Mesodermal cell (in vitro differentiated cells): ENCODE results near the gene C2orf92.

ENCODE experiments used
- H3K27ac ChIP-seq: 2 replicates; pipeline ENCODE4 v1.7.0; 2013; ENCODE audit warnings: mild to moderate bottlenecking, low read depth, low read length, moderate library complexity; ENCODE audit not compliant: severe bottlenecking
- H3K36me3 ChIP-seq: 2 replicates; pipeline ENCODE4 v1.7.1; 2013; ENCODE audit warnings: mild to moderate bottlenecking, low read length, moderate library complexity; ENCODE audit not compliant: control insufficient read depth, insufficient read depth
- H3K4me1 ChIP-seq: one replicate; pipeline ENCODE4 v1.7.1; 2013; ENCODE audit warnings: mild to moderate bottlenecking, low read length; ENCODE audit not compliant: insufficient read depth, control insufficient read depth, poor library complexity, severe bottlenecking
- H3K4me3 ChIP-seq: 2 replicates; pipeline ENCODE4 v1.7.0; 2013; ENCODE audit warnings: low read length, control low read depth, mild to moderate bottlenecking; ENCODE audit not compliant: insufficient read depth, poor library complexity, severe bottlenecking; ENCODE audit errors: extremely low read depth
- H3K9me3 ChIP-seq: 2 replicates; pipeline ENCODE4 v1.7.1; 2013; ENCODE audit warnings: mild to moderate bottlenecking, low read length, moderate library complexity; ENCODE audit not compliant: control insufficient read depth
- WGBS, 2 experiments: methylation state at CpG; one replicate each; pipeline ENCODE4 v1.1.5; 2013; ENCODE audit warnings: missing lambda C conversion rate in 2 of 2; ENCODE audit not compliant: insufficient coverage in 2 of 2; 5-methylcytosine and 5-hydroxymethylcytosine counted together

C2orf92 gene

GRCh38 chr2:97715951-97716694 lies 46.6 kb downstream of the C2orf92 start:
- Histone ChIP-seq H3K36me3 (no peaks in the 10 kb centered on the region), H3K27ac (no peak overlapping the region), H3K4me3 (no peak overlapping the region), H3K4me1 (peaks cover 35% of the 10 kb centered on the region), H3K9me3 (no peaks in the 10 kb centered on the region)
- WGBS, 2 experiments, result 77 to 78% methylated on average over 8 of the region's 9 CpGs

- Histone ChIP-seq H3K4me3 (no peak overlapping the region), H3K4me1 (peaks cover 27% of the 10 kb centered on the region), H3K9me3 (no peaks in the 10 kb centered on the region), H3K36me3 (no peaks in the 10 kb centered on the region), H3K27ac (no peak overlapping the region)
- WGBS, 2 experiments, result 91 to 96% methylated on average over 13 to 16 of the region's 21 CpGs
These were observed 47.4 kb downstream of the C2orf92 start for GRCh38 chr2:97716695-97717612.

- no peaks in the 10 kb centered on the region for H3K9me3 ChIP-seq
- peaks cover 22% of the 10 kb centered on the region for H3K4me1 ChIP-seq
- 81 to 85% methylated on average over 3 of the region's 3 CpGs for WGBS, 2 experiments
- H3K4me3 ChIP-seq, result no peak overlapping the region
- no peaks in the 10 kb centered on the region for H3K36me3 ChIP-seq
- H3K27ac ChIP-seq, result no peak overlapping the region
These were observed 48.1 kb downstream of the C2orf92 start for GRCh38 chr2:97717613-97717995.

GRCh38 chr2:97718051-97718882 lies 48.8 kb downstream of the C2orf92 start:
- WGBS, 2 experiments, result 89 to 91% methylated on average over 15 to 18 of the region's 21 CpGs
- Histone ChIP-seq H3K4me3 (no peak overlapping the region), H3K27ac (no peak overlapping the region), H3K36me3 (no peaks in the 10 kb centered on the region), H3K9me3 (no peaks in the 10 kb centered on the region), H3K4me1 (peaks cover 15% of the 10 kb centered on the region)

GRCh38 chr2:97718942-97719341 lies 49.4 kb downstream of the C2orf92 start:
- 97 to 100% methylated on average over 3 of the region's 3 CpGs for WGBS, 2 experiments
- Histone ChIP-seq H3K9me3 (no peaks in the 10 kb centered on the region), H3K4me3 (no peak overlapping the region), H3K27ac (no peak overlapping the region), H3K36me3 (no peaks in the 10 kb centered on the region), H3K4me1 (peaks cover 8% of the 10 kb centered on the region)

- Histone ChIP-seq H3K4me3 (no peak overlapping the region), H3K36me3 (no peaks in the 10 kb centered on the region), H3K9me3 (no peaks in the 10 kb centered on the region), H3K4me1 (peaks cover 8% of the 10 kb centered on the region), H3K27ac (no peak overlapping the region)
- 93 to 96% methylated on average over 15 of the region's 16 CpGs for whole genome bisulfite sequencing, 2 experiments
These were observed 50.0 kb downstream of the C2orf92 start for GRCh38 chr2:97719362-97720155.

- Histone ChIP-seq H3K4me3 (no peak overlapping the region), H3K9me3 (no peaks in the 10 kb centered on the region), H3K36me3 (no peaks in the 10 kb centered on the region), H3K27ac (no peak overlapping the region), H3K4me1 (peaks cover 6% of the 10 kb centered on the region)
- WGBS, 2 experiments, result 40 to 43% methylated on average over 1 of the region's 2 CpGs
These were observed 51.2 kb downstream of the C2orf92 start for GRCh38 chr2:97720746-97721145.

- H3K36me3 ChIP-seq, result no peaks in the 10 kb centered on the region
- no peak overlapping the region for H3K4me3 ChIP-seq
- H3K9me3 ChIP-seq, result no peaks in the 10 kb centered on the region
- WGBS, 2 experiments, result 81% methylated on average over 4 to 5 of the region's 6 CpGs
- H3K4me1 ChIP-seq, result peaks cover under 1% of the 10 kb centered on the region
- no peak overlapping the region for H3K27ac ChIP-seq
These were observed 52.7 kb downstream of the C2orf92 start for GRCh38 chr2:97722227-97722626.

- H3K9me3 ChIP-seq, result no peaks in the 10 kb centered on the region
- 94 to 96% methylated on average over 34 to 35 of the region's 37 CpGs for WGBS, 2 experiments
These were observed 53.9 kb downstream of the C2orf92 start for GRCh38 chr2:97723156-97724072.

More at GRCh38 chr2:97723156-97724072, 53.9 kb downstream of the C2orf92 start:
- Histone ChIP-seq H3K4me1 (no peaks in the 10 kb centered on the region), H3K27ac (no peak overlapping the region), H3K4me3 (no peak overlapping the region), H3K36me3 (no peaks in the 10 kb centered on the region)
